H1 (cell line): ENCODE results near the gene NEURL4. TPM values are rescaled to one million over a fixed set of nuclear protein-coding genes. Genes with fewer than 3 reads are reported as not detected.

Experiments
- CTCF ChIA-PET: fragments of 300-600 bp; sonication (Branson Sonifier 250); formaldehyde crosslinking; loops from one replicate; lab custom pipeline; 2021; ENCODE audit not compliant: partially characterized antibody; lab: Charles Lee
- POLR2A ChIA-PET: fragments of 300-600 bp; sonication (Branson Sonifier 250); formaldehyde crosslinking; loops from one replicate; lab custom pipeline; 2021; ENCODE audit warnings: inconsistent platforms; ENCODE audit not compliant: partially characterized antibody; lab: Charles Lee
- DNase-seq, 2 experiments: peaks; one replicate each; pipeline versions ENCODE4 v3.0.0 to v3.0.0-alpha.2; 2010 to 2022; ENCODE audit warnings: low spot score in 2 of 2, low read depth in 1 of 2, mixed read lengths in 1 of 2
- FAIRE-seq: peaks from 2 replicates; lab custom pipeline; 2011; peaks lifted over from hg19 to GRCh38; lab: Jason Lieb, UNC
- H2AFZ ChIP-seq: 2 replicates; pipeline ENCODE4 v1.8.1; 2012; ENCODE audit warnings: low read length, inconsistent platforms
- H2AK5ac ChIP-seq: 2 replicates; pipeline ENCODE4 v1.6.1; 2013; ENCODE audit warnings: low read depth, low read length
- H2BK120ac ChIP-seq: replicated peaks from 2 replicates; pipeline ENCODE3; 2013; ENCODE audit warnings: low read depth, low read length, inconsistent platforms
- H2BK12ac ChIP-seq: 2 replicates; pipeline ENCODE4 v1.6.1; 2013; ENCODE audit warnings: low read depth, low read length
- H2BK15ac ChIP-seq: 2 replicates; pipeline ENCODE4 v1.6.1; 2013; ENCODE audit warnings: low read length
- H2BK20ac ChIP-seq: 2 replicates; pipeline ENCODE4 v1.6.1; 2013; ENCODE audit warnings: low read length
- H2BK5ac ChIP-seq: 2 replicates; pipeline ENCODE4 v1.6.1; 2013; ENCODE audit warnings: low read depth, low read length
- H3K14ac ChIP-seq: 2 replicates; pipeline ENCODE4 v1.6.1; 2013; ENCODE audit warnings: inconsistent platforms; ENCODE audit not compliant: insufficient read length
- H3K18ac ChIP-seq: 2 replicates; pipeline ENCODE4 v1.6.1; 2013; ENCODE audit warnings: low read length; ENCODE audit errors: extremely low read depth
- H3K23ac ChIP-seq: 2 replicates; pipeline ENCODE4 v1.6.1; 2013; ENCODE audit warnings: inconsistent platforms; ENCODE audit not compliant: insufficient read length
- H3K23me2 ChIP-seq: 2 replicates; pipeline ENCODE4 v1.6.1; 2013; ENCODE audit warnings: low read depth, low read length
- H3K27ac ChIP-seq: 2 replicates; pipeline ENCODE4 v1.6.1; 2011; ENCODE audit warnings: low read depth, low read length, inconsistent platforms
- H3K27me3 ChIP-seq, 4 experiments: replicated peaks in 1 of 4; 1 replicate in 1 of 4; 2 replicates in 3 of 4; pipeline versions ENCODE4 v1.6.1 to v1.8.1; 2011 to 2013; ENCODE audit warnings: low read length in 3 of 4, mild to moderate bottlenecking in 3 of 4, inconsistent platforms in 2 of 4, mixed read lengths in 2 of 4, moderate library complexity in 1 of 4; ENCODE audit not compliant: control insufficient read depth in 3 of 4, insufficient read depth in 3 of 4; ENCODE audit errors: extremely low read depth in 1 of 4
- H3K36me3 ChIP-seq, 4 experiments: 2 replicates each; pipeline versions ENCODE4 v1.6.1 to v1.8.1; 2011 to 2013; ENCODE audit warnings: mild to moderate bottlenecking in 4 of 4, low read length in 3 of 4, moderate library complexity in 2 of 4, control low read depth in 1 of 4, inconsistent platforms in 1 of 4; ENCODE audit not compliant: insufficient read depth in 4 of 4, control insufficient read depth in 2 of 4
- H3K4ac ChIP-seq: replicated peaks from 2 replicates; pipeline ENCODE3; 2013; ENCODE audit warnings: low read length, low read depth, mixed read lengths, inconsistent platforms; ENCODE audit not compliant: insufficient read length
- H3K4me1 ChIP-seq, 4 experiments: replicated peaks in 1 of 4; 1 replicate in 1 of 4; 2 replicates in 3 of 4; pipeline versions ENCODE4 v1.6.1 to v1.8.1; 2011 to 2013; ENCODE audit warnings: low read length in 3 of 4, inconsistent platforms in 2 of 4, mixed read lengths in 1 of 4; ENCODE audit not compliant: insufficient read depth in 4 of 4, control insufficient read depth in 3 of 4
- H3K4me2 ChIP-seq, 2 experiments: 2 replicates each; pipeline versions ENCODE4 v1.6.1 to v1.8.1; 2011 to 2013; ENCODE audit warnings: low read depth in 2 of 2, low read length in 2 of 2, control low read depth in 1 of 2, inconsistent platforms in 1 of 2, mild to moderate bottlenecking in 1 of 2; ENCODE audit not compliant: insufficient read depth in 1 of 2
- H3K4me3 ChIP-seq, 4 experiments: fragments of 200-600, 300-600 bp in 1 of 4; sonication (generic), shearing (Covaris generic), sonication (Bioruptor Twin) in 1 of 4; 2 replicates each; pipeline versions ENCODE4 v1.5.1 to v1.8.1; 2011 to 2016; ENCODE audit warnings: low read length in 4 of 4, low read depth in 3 of 4, control low read depth in 2 of 4, inconsistent platforms in 2 of 4, mild to moderate bottlenecking in 2 of 4, mixed read lengths in 1 of 4, moderate library complexity in 1 of 4; ENCODE audit not compliant: insufficient read depth in 2 of 4; ENCODE audit errors: extremely low read depth in 1 of 4
- H3K56ac ChIP-seq: replicated peaks from 2 replicates; pipeline ENCODE3; 2013; ENCODE audit warnings: low read depth, mild to moderate bottlenecking, mixed read lengths, low read length, inconsistent platforms; ENCODE audit not compliant: insufficient read length
- H3K79me1 ChIP-seq: 2 replicates; pipeline ENCODE4 v1.6.1; 2013; ENCODE audit warnings: low read depth, low read length, control low read depth
- H3K79me2 ChIP-seq, 2 experiments: 2 replicates each; pipeline versions ENCODE4 v1.6.1 to v1.8.1; 2012 to 2013; ENCODE audit warnings: low read length in 2 of 2, mild to moderate bottlenecking in 2 of 2, inconsistent platforms in 1 of 2; ENCODE audit not compliant: insufficient read depth in 2 of 2, control insufficient read depth in 1 of 2
- H3K9ac ChIP-seq, 4 experiments: replicated peaks in 1 of 4; 1 replicate in 1 of 4; 2 replicates in 3 of 4; pipeline versions ENCODE4 v1.6.1 to v1.8.1; 2011 to 2013; ENCODE audit warnings: low read depth in 3 of 4, low read length in 3 of 4, control low read depth in 2 of 4, mild to moderate bottlenecking in 2 of 4, moderate library complexity in 2 of 4, inconsistent platforms in 1 of 4; ENCODE audit errors: extremely low read depth in 1 of 4
- H3K9me3 ChIP-seq, 2 experiments: 2 replicates each; pipeline versions ENCODE4 v1.6.1 to v1.8.1; 2012 to 2013; ENCODE audit warnings: mild to moderate bottlenecking in 2 of 2, moderate library complexity in 2 of 2, control low read depth in 1 of 2, inconsistent platforms in 1 of 2, low read depth in 1 of 2, low read length in 1 of 2, mixed read lengths in 1 of 2; ENCODE audit not compliant: insufficient read depth in 2 of 2
- H4K20me1 ChIP-seq, 2 experiments: replicated peaks in 1 of 2; 2 replicates each; pipeline versions ENCODE3 to v1.8.1; 2011 to 2013; ENCODE audit warnings: inconsistent platforms in 2 of 2, low read length in 2 of 2, mild to moderate bottlenecking in 1 of 2; ENCODE audit not compliant: insufficient read depth in 2 of 2, control insufficient read depth in 1 of 2
- H4K5ac ChIP-seq: 2 replicates; pipeline ENCODE4 v1.6.1; 2013; ENCODE audit warnings: low read length, low read depth, mixed read lengths, inconsistent platforms; ENCODE audit not compliant: insufficient read length
- H4K8ac ChIP-seq: 2 replicates; pipeline ENCODE4 v1.8.0; 2013; ENCODE audit warnings: mild to moderate bottlenecking, moderate library complexity, low read length, inconsistent platforms; ENCODE audit not compliant: insufficient read depth; ENCODE audit errors: extremely low read depth
- H4K91ac ChIP-seq: replicated peaks from 2 replicates; pipeline ENCODE3; 2013; ENCODE audit warnings: low read length, mixed read lengths, inconsistent platforms; ENCODE audit not compliant: insufficient read length
- BACH1 ChIP-seq: IDR thresholded peaks from 2 replicates; pipeline ENCODE4 v1.6.1; 2012; ENCODE audit warnings: low read length, improper control_type of control experiment
- CTBP2 ChIP-seq: IDR thresholded peaks from 2 replicates; pipeline ENCODE4 v1.7.0; 2011; ENCODE audit warnings: borderline replicate concordance, mild to moderate bottlenecking, moderate library complexity, mixed read lengths, low read length; ENCODE audit not compliant: insufficient read depth, insufficient read length
- HDAC2 ChIP-seq, 2 experiments: fragments of 300-600 bp in 1 of 2; sonication (generic) in 1 of 2; IDR thresholded peaks; 2 replicates each; pipeline ENCODE4 v1.6.1; 2011 to 2012; ENCODE audit warnings: low read depth in 2 of 2, low read length in 2 of 2, mild to moderate bottlenecking in 2 of 2, moderate library complexity in 2 of 2, borderline replicate concordance in 1 of 2, inconsistent platforms in 1 of 2
- HDAC6 ChIP-seq: IDR thresholded peaks from one replicate; pipeline ENCODE4 v1.7.1; 2012; ENCODE audit warnings: low read depth, mild to moderate bottlenecking, inconsistent platforms, low read length, moderate library complexity
- MAFK ChIP-seq: IDR thresholded peaks from 2 replicates; pipeline ENCODE4 v1.6.1; 2012; ENCODE audit warnings: low read depth, mild to moderate bottlenecking, improper control_type of control experiment, low read length
- MAX ChIP-seq: IDR thresholded peaks from 2 replicates; pipeline ENCODE4 v1.6.1; 2012; ENCODE audit warnings: inconsistent platforms
- POLR2AphosphoS5 ChIP-seq: IDR thresholded peaks from 2 replicates; pipeline ENCODE4 v1.6.1; 2011; ENCODE audit warnings: low read depth, low read length
- RNF2 ChIP-seq: fragments of 200-900, 300-1000 bp; sonication (generic); IDR thresholded peaks from 2 replicates; pipeline ENCODE4 v1.7.1; 2016; ENCODE audit warnings: borderline replicate concordance, low read depth, mild to moderate bottlenecking, antibody characterized with exemption, low read length; ENCODE audit not compliant: poor library complexity, severe bottlenecking; ENCODE audit errors: missing control alignments
- RXRA ChIP-seq: IDR thresholded peaks from 2 replicates; pipeline ENCODE4 v1.6.1; 2011; ENCODE audit warnings: low read depth, mild to moderate bottlenecking, low read length, moderate library complexity; ENCODE audit not compliant: insufficient read depth
- SP4 ChIP-seq: IDR thresholded peaks from 2 replicates; pipeline ENCODE4 v1.6.1; 2012; ENCODE audit warnings: low read length, inconsistent platforms
- SUZ12 ChIP-seq: fragments of 200-600 bp; sonication (generic); IDR thresholded peaks from 2 replicates; pipeline ENCODE4 v1.6.1; 2012; ENCODE audit warnings: mild to moderate bottlenecking, inconsistent platforms, low read length, moderate library complexity, mixed read lengths
- TCF12 ChIP-seq: IDR thresholded peaks from 2 replicates; pipeline ENCODE4 v1.6.1; 2011; ENCODE audit warnings: low read depth, mild to moderate bottlenecking, low read length
- ZNF274 ChIP-seq: IDR thresholded peaks from 2 replicates; pipeline ENCODE4 v1.7.0; 2012; ENCODE audit warnings: low read length, borderline replicate concordance; ENCODE audit errors: extremely low read depth
- WGBS, 2 experiments: shearing (Covaris generic) in 1 of 2; methylation state at CpG; one replicate each; pipeline versions ENCODE4 v1.1.6 to v1.1.7; 2013 to 2015; ENCODE audit warnings: low lambda C conversion rate in 2 of 2, mixed read lengths in 2 of 2, inconsistent platforms in 1 of 2, low coverage in 1 of 2, missing lambda C conversion rate in 1 of 2; ENCODE audit not compliant: insufficient replicate concordance in 2 of 2, insufficient coverage in 1 of 2, insufficient read length in 1 of 2; ENCODE audit errors: extremely low coverage in 1 of 2, missing lambda C conversion rate in 1 of 2; 5-methylcytosine and 5-hydroxymethylcytosine counted together
- polyA plus RNA-seq, 7 experiments: library from polyadenylated mRNA; depleted of rRNA in 3 of 7; stranded (reverse) in 5 of 7; unstranded in 2 of 7; fragments of >200 nt in 5 of 7; fragments of 200-250 nt in 2 of 7; gene quantifications; 1 replicate in 5 of 7; 2 replicates in 1 of 7; 4 replicates in 1 of 7; pipeline versions ENCODE4 v1.2.1 to v1.2.3, GENCODE V29; 2011 to 2013; ENCODE audit warnings: missing spikeins in 2 of 7, mixed read lengths in 2 of 7
- total RNA-seq: library from RNA; stranded (reverse); fragmentation: NEBNext Ultra II Directional; extraction: Animal tissue kit (Norgen Biotek cat#: 25700); gene quantifications from 2 replicates; pipeline ENCODE4 v1.2.1, GENCODE V29; 2021

NEURL4 gene
- total and polyA plus RNA-seq, 2 of the 8 experiments (the other 6 are each of a cell fraction or from before 2014, with no cell fraction given): 29.6 to 46.8 TPM

- Histone ChIP-seq H3K18ac (no peak overlapping the region), H3K4me3 (no peak overlapping the region), H3K27ac (no peak overlapping the region), H3K56ac (no peak overlapping the region), H4K8ac (no peak overlapping the region), H3K4ac (no peak overlapping the region), H3K36me3 (no peaks in the 10 kb centered on the region), H4K5ac (no peak overlapping the region), H4K91ac (no peak overlapping the region), H3K4me2 (no peak overlapping the region), H2BK5ac (no peak overlapping the region), H2BK120ac (no peak overlapping the region), H3K27me3 (no peaks in the 10 kb centered on the region), H3K4me1 (peaks cover 0 to 7% (median 2%) of the 10 kb centered on the region in 4 experiments; a peak in 5 of 7 replicates), H3K79me1 (no peaks in the 10 kb centered on the region), H3K9ac (no peak overlapping the region), H2AK5ac (no peak overlapping the region; the same call in 1 of the 2 replicates), H3K23me2 (no peaks in the 10 kb centered on the region; the same call in 1 of the 2 replicates), H2BK20ac (no peak overlapping the region), H2BK12ac (no peak overlapping the region), H3K14ac (no peak overlapping the region), H4K20me1 (no peaks in the 10 kb centered on the region), H3K23ac (no peak overlapping the region), H3K79me2 (no peaks in the 10 kb centered on the region), H3K9me3 (no peaks in the 10 kb centered on the region), H2AFZ (no peak overlapping the region), H2BK15ac (no peak overlapping the region)
- POLR2A ChIA-PET: interaction anchor here (0.6 to 2.2 kb wide), 2 partner anchors 43 to 128 kb away, joined by 3 to 8 read pairs; partner anchors contain the start of gene POLR2A
- FAIRE-seq: no peak
- 78% methylated on average over 2 of the region's 2 CpGs; no CpG with 5 or more reads in 1 of the 2 experiments for WGBS, 2 experiments
- DNase-seq: no peak
- CTCF ChIA-PET: interaction anchor here (0.6 to 1.9 kb wide), 3 partner anchors 14 to 52 kb away, joined by 3 to 8 read pairs (median 3); partner anchors contain the start of gene PLSCR3
- TF ChIP-seq TCF12 (no peak), MAX (no peak), CTBP2 (no peak), ZNF274 (no peak), MAFK (no peak), SUZ12 (no peak), HDAC6 (no peak), SP4 (no peak), HDAC2 (IDR thresholded peaks at IDR 0.05; ENCODE audit: borderline replicate concordance in 1 of 2, low read depth in 2 of 2, low read length in 2 of 2) (no peak), BACH1 (no peak), RXRA (no peak), RNF2 (no peak), POLR2AphosphoS5 (no peak)
These were observed 28.2 kb upstream of the NEURL4 start for GRCh38 chr17:7357381-7357780.
